Stomach (tissue), 9 donors: Measurements from ENCODE around the gene TBC1D16. TPM values are rescaled to one million over a fixed set of nuclear protein-coding genes. Genes with fewer than 3 reads are reported as not detected.

ENCODE experiments used
- DNase-seq, 2 donors: peaks; one replicate each; pipeline versions ENCODE4 v3.0.0 to v3.0.0-alpha.2; 2013 to 2019
- H3K27ac ChIP-seq, 5 donors: fragments of 200-600 bp in 4 of 5; sonication (generic) in 4 of 5; one replicate each; pipeline ENCODE4 v1.5.1; 2013 to 2019; ENCODE audit warnings: mild to moderate bottlenecking in 1 of 5, moderate library complexity in 1 of 5
- H3K27me3 ChIP-seq, 3 donors: fragments of 200-600 bp; sonication (generic); one replicate each; pipeline ENCODE4 v1.5.1; 2017 to 2019; ENCODE audit warnings: mixed run types in 1 of 3
- H3K36me3 ChIP-seq, 4 donors: fragments of 200-600 bp; sonication (generic); 1 replicate in 3 of 4; 2 replicates in 1 of 4; pipeline ENCODE4 v1.5.1; 2016 to 2019
- H3K4me1 ChIP-seq, 4 donors: fragments of 200-600 bp; sonication (generic); one replicate each; pipeline ENCODE4 v1.5.1; 2016 to 2019
- H3K4me3 ChIP-seq, 4 donors: fragments of 200-600 bp; sonication (generic) in 3 of 4; one replicate each; pipeline ENCODE4 v1.5.1; 2016 to 2019; ENCODE audit warnings: mild to moderate bottlenecking in 1 of 4
- H3K9me3 ChIP-seq, 4 donors: fragments of 200-600 bp; sonication (generic); one replicate each; pipeline ENCODE4 v1.5.1; 2016 to 2019
- CTCF ChIP-seq, 7 experiments: fragments of 450-650 bp in 4 of 7; fragments of 200-600 bp in 3 of 7; sonication (generic) in 3 of 7; IDR thresholded peaks; one replicate each; pipeline ENCODE4 v1.5.1; 2016 to 2019; ENCODE audit warnings: antibody characterized with exemption in 7 of 7, control low read depth in 2 of 7, mild to moderate bottlenecking in 1 of 7
- EP300 ChIP-seq: sonication (generic); formaldehyde crosslinking; IDR thresholded peaks from one replicate; pipeline ENCODE4 v1.6.1; 2017; ENCODE audit warnings: antibody characterized with exemption
- POLR2A ChIP-seq, 4 donors: fragments of 450-650 bp; IDR thresholded peaks; one replicate each; pipeline ENCODE4 v1.6.1; 2016; ENCODE audit warnings: antibody characterized with exemption in 4 of 4, control low read depth in 2 of 4, mild to moderate bottlenecking in 1 of 4, moderate library complexity in 1 of 4
- POLR2AphosphoS5 ChIP-seq, 3 donors: sonication (generic); formaldehyde crosslinking; IDR thresholded peaks; one replicate each; pipeline ENCODE4 v1.6.1; 2016; ENCODE audit warnings: antibody characterized with exemption in 3 of 3
- WGBS, 5 donors: extraction: QIAGEN DNeasy Blood & Tissue Kit in 3 of 5; methylation state at CpG; one replicate each; pipeline versions ENCODE4 v1.1.5 to v1.1.7; 2013 to 2018; 5-methylcytosine and 5-hydroxymethylcytosine counted together
- intact Hi-C: fragments of 100-400 bp; cut with DNase I; formaldehyde crosslinking; loops from one replicate; pipeline ENCODE4 v1.15.1; 2023; ENCODE audit warnings: low total_unique reads
- polyA plus RNA-seq, 3 donors: library from polyadenylated mRNA; stranded (reverse); fragments of 200-250 nt; gene quantifications; one replicate each; pipeline ENCODE4 v1.2.3, GENCODE V29; 2013
- total RNA-seq, 5 donors: library from RNA; depleted of rRNA; stranded (reverse); fragments of >200 nt; gene quantifications; one replicate each; pipeline versions ENCODE4 v1.1.0 to v1.2.3, GENCODE V29; 2014 to 2016
- donor health status: healthy with polysubstance abuse.
- donor health status: Bipolar disorder and iron deficiency.
- donor health status: healthy.

The TBC1D16 gene
- total and polyA plus RNA-seq, 8 donors = 3.0 to 22.2 (median 16.8) TPM

- peak; percentile 76 to 85 for DNase-seq
- peak overlapping the region; percentile 84 to 92 (median 90) for H3K27ac ChIP-seq
- no peaks in the 10 kb centered on the region for H3K9me3 ChIP-seq
- H3K4me1 ChIP-seq = peaks cover 37 to 43% (median 39%) of the 10 kb centered on the region in 4 donors
- no peaks in the 10 kb centered on the region for H3K36me3 ChIP-seq
- intact Hi-C loops = no loop called here
- H3K27me3 ChIP-seq = no peaks in the 10 kb centered on the region
- peak overlapping the region; percentile 36 to 46 (median 42) for H3K4me3 ChIP-seq
- 7 to 26% (median 12%) methylated on average over 18 to 20 of the region's 20 CpGs for WGBS, 5 donors
- peak in 2 of 3 donors; percentile 46 to 67 for TF ChIP-seq POLR2AphosphoS5 (IDR thresholded peaks at IDR 0.05)
- TF ChIP-seq CTCF (IDR thresholded peaks at IDR 0.05) = no peak
- TF ChIP-seq POLR2A (IDR thresholded peaks at IDR 0.05) = no peak
Observed at GRCh38 chr17:80071116-80071841, 35.6 kb upstream of the TBC1D16 start.

- WGBS, 5 donors = 41 to 52% (median 45%) methylated on average over 12 to 15 of the region's 15 CpGs
- Histone ChIP-seq H3K27ac (peak overlapping the region; percentile 84 to 92 (median 90)), H3K9me3 (no peaks in the 10 kb centered on the region), H3K27me3 (no peaks in the 10 kb centered on the region), H3K4me1 (peaks cover 37 to 43% (median 39%) of the 10 kb centered on the region in 4 donors), H3K36me3 (no peaks in the 10 kb centered on the region), H3K4me3 (peak overlapping the region; percentile 36 to 46 (median 42))
- no peak for TF ChIP-seq POLR2AphosphoS5 (IDR thresholded peaks at IDR 0.05)
- TF ChIP-seq CTCF (IDR thresholded peaks at IDR 0.05) = no peak
- TF ChIP-seq POLR2A (IDR thresholded peaks at IDR 0.05) = no peak
- no peak for TF ChIP-seq EP300
- DNase-seq = no peak
- intact Hi-C loops = no loop called here
Observed at GRCh38 chr17:80070375-80071115, 34.9 kb upstream of the TBC1D16 start.

- peaks cover 39 to 56% (median 43%) of the 10 kb centered on the region in 4 donors for H3K4me1 ChIP-seq
- H3K9me3 ChIP-seq = no peaks in the 10 kb centered on the region
- DNase-seq = peak; percentile 54 to 59
- peak overlapping the region in 1 of 4 donors; percentile 5 for H3K4me3 ChIP-seq
- H3K27ac ChIP-seq = peak overlapping the region; percentile 41 to 92 (median 90)
- TF ChIP-seq EP300 = no peak
- TF ChIP-seq POLR2AphosphoS5 (IDR thresholded peaks at IDR 0.05) = peak; percentile 39 to 70 (median 42)
- H3K36me3 ChIP-seq = no peaks in the 10 kb centered on the region
- intact Hi-C loops = no loop called here
- H3K27me3 ChIP-seq = no peaks in the 10 kb centered on the region
- WGBS, 5 donors = 29 to 48% (median 34%) methylated on average over 23 of the region's 23 CpGs
Observed at GRCh38 chr17:80068301-80069222, 32.9 kb upstream of the TBC1D16 start.

- H3K4me1 ChIP-seq = peaks cover 39 to 60% (median 46%) of the 10 kb centered on the region in 4 donors
- no peak for DNase-seq
- WGBS, 5 donors = 90 to 96% (median 95%) methylated on average over 31 of the region's 31 CpGs
Observed at GRCh38 chr17:80067393-80067986, 31.8 kb upstream of the TBC1D16 start.

More at GRCh38 chr17:80067393-80067986, 31.8 kb upstream of the TBC1D16 start:
- H3K9me3 ChIP-seq = no peaks in the 10 kb centered on the region
- no peak overlapping the region for H3K27ac ChIP-seq
- intact Hi-C loops = no loop called here
- H3K4me3 ChIP-seq = no peak overlapping the region
- TF ChIP-seq EP300 = no peak
- no peak for TF ChIP-seq POLR2A (IDR thresholded peaks at IDR 0.05)
- no peak for TF ChIP-seq POLR2AphosphoS5 (IDR thresholded peaks at IDR 0.05)
- TF ChIP-seq CTCF (IDR thresholded peaks at IDR 0.05) = no peak
- H3K36me3 ChIP-seq = no peaks in the 10 kb centered on the region
- no peaks in the 10 kb centered on the region for H3K27me3 ChIP-seq
